Measurements from ENCODE around the gene UQCRC1.

UQCRC1 gene

GRCh38 chr3:48585411-48585810, 24.0 kb downstream of the UQCRC1 start:
- DNase-seq (ENCODE audit: insufficient read length) (no peak), FAIRE-seq (no peak)
- TF ChIP-seq POLR2A (IDR thresholded peaks at IDR 0.05; ENCODE audit: low read depth, low read length) (no peak), POLR2AphosphoS5 (IDR thresholded peaks at IDR 0.05; ENCODE audit: low read depth, low read length) (no peak), TAF1 (IDR thresholded peaks at IDR 0.05; ENCODE audit: borderline replicate concordance, low read depth, low read length) (no peak)

DNA sequence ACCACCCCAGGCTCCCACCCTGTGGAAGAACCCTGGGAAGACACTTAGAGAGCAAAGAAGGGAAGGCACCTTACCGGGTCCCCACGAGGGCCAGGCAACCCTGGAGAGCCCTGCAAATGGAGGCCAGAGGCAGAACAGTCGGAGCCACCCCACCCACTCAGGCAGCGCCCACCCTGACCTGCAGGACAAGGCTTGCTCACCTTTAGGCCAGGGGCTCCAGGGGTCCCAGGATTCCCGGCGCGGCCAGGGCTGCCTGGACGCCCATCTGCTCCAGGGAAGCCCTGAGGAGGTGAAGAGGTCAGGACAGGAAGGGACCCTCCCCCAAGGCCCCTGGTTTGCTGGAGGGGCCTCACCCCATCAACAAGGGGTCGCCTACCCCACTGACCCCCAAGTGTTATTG, 24.6 kb downstream of the UQCRC1 start:
- FAIRE-seq: no peak
- no peak for DNase-seq (ENCODE audit: insufficient read length)
- no peak for TF ChIP-seq POLR2AphosphoS5 (IDR thresholded peaks at IDR 0.05; ENCODE audit: low read depth, low read length)
- TF ChIP-seq POLR2A (IDR thresholded peaks at IDR 0.05; ENCODE audit: low read depth, low read length): no peak

- no peak for TF ChIP-seq TAF1 (IDR thresholded peaks at IDR 0.05; ENCODE audit: borderline replicate concordance, low read depth, low read length)
- TF ChIP-seq POLR2A (IDR thresholded peaks at IDR 0.05; ENCODE audit: low read depth, low read length): no peak
- TF ChIP-seq POLR2AphosphoS5 (IDR thresholded peaks at IDR 0.05; ENCODE audit: low read depth, low read length): no peak
- DNase-seq (ENCODE audit: insufficient read length) (no peak), FAIRE-seq (no peak)
Measured at GRCh38 chr3:48581621-48582481, 27.6 kb downstream of the UQCRC1 start.

DNA sequence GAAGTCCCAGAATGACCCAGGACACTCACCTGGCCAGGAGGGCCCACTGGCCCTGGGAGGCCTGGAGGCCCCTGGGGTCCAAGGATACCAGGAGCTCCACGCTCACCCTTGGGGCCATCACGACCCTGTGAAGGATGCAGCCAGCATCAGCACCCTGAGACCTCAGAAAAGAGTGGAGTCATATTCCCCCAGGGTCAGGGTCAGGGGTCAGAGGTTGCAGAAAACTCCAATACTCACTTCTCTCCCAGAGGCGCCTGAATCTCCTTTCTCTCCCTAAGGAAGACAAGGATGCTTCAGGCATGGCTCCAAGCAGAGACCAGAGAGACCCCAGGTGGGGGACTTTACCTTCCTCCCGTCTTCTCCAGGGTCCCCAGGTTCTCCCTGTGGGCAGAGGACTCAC, 32.8 kb downstream of the UQCRC1 start:
- DNase-seq (ENCODE audit: insufficient read length) (no peak), FAIRE-seq (no peak)
- no peak for TF ChIP-seq POLR2AphosphoS5 (IDR thresholded peaks at IDR 0.05; ENCODE audit: low read depth, low read length)
- no peak for TF ChIP-seq TAF1 (IDR thresholded peaks at IDR 0.05; ENCODE audit: borderline replicate concordance, low read depth, low read length)
- TF ChIP-seq POLR2A (IDR thresholded peaks at IDR 0.05; ENCODE audit: low read depth, low read length): no peak

DNA sequence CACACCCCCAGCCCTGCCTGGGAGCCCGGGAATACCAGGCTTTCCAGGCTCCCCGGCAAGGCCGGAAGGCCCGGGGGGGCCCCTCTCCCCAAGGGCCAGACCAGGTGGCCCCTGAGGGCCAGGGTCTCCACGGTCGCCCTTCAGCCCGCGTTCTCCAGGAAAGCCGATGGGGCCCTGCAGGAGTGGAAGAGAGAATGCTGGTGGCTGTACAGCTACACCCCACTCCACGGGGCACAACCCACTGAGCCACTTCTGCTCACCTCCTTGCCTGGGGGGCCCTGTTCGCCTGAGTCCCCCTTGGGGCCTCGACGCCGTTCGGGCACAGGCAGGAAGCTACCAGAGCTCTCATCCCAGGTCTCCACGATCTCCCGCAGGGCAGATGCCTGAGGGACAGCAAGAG, 34.1 kb downstream of the UQCRC1 start:
- FAIRE-seq (no peak), DNase-seq (ENCODE audit: insufficient read length) (no peak)
- TF ChIP-seq POLR2A (IDR thresholded peaks at IDR 0.05; ENCODE audit: low read depth, low read length) (no peak), TAF1 (IDR thresholded peaks at IDR 0.05; ENCODE audit: borderline replicate concordance, low read depth, low read length) (no peak), POLR2AphosphoS5 (IDR thresholded peaks at IDR 0.05; ENCODE audit: low read depth, low read length) (no peak)

DNA sequence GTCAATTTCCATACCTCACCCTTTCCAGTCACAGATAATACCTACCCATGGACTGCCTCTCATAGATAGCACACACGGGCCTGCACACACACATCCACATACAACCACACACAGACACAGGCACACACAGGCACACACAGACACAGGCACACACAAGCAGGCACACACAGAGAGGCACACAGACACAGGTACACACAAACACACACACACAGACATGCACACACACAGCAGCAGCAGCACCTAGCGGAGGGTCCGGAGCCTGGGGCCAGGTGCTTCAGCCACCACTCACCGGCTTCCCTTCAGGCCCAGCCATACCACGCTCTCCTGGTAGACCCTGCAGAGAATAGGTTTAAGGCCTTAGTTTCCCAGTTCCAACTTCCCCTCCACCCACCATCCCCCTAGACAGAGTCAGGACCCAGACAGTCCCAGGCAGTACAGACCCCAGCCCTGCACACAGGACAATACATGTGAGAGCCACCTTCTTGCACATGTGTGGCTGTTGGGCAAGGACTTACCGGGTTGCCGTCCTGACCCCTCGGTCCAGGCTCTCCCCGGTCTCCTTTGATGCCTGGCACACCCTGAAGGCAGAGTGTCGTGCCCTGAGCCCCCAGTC, 35.4 kb downstream of the UQCRC1 start:
- DNase-seq (ENCODE audit: insufficient read length) (no peak), FAIRE-seq (no peak)
- TF ChIP-seq POLR2A (IDR thresholded peaks at IDR 0.05; ENCODE audit: low read depth, low read length) (no peak), TAF1 (IDR thresholded peaks at IDR 0.05; ENCODE audit: borderline replicate concordance, low read depth, low read length) (no peak), POLR2AphosphoS5 (IDR thresholded peaks at IDR 0.05; ENCODE audit: low read depth, low read length) (no peak)

GRCh38 chr3:48572517-48572916, 36.9 kb downstream of the UQCRC1 start:
- TF ChIP-seq POLR2AphosphoS5 (IDR thresholded peaks at IDR 0.05; ENCODE audit: low read depth, low read length) (no peak), TAF1 (IDR thresholded peaks at IDR 0.05; ENCODE audit: borderline replicate concordance, low read depth, low read length) (no peak), POLR2A (IDR thresholded peaks at IDR 0.05; ENCODE audit: low read depth, low read length) (no peak)
- FAIRE-seq (no peak), DNase-seq (ENCODE audit: insufficient read length) (no peak)

DNA sequence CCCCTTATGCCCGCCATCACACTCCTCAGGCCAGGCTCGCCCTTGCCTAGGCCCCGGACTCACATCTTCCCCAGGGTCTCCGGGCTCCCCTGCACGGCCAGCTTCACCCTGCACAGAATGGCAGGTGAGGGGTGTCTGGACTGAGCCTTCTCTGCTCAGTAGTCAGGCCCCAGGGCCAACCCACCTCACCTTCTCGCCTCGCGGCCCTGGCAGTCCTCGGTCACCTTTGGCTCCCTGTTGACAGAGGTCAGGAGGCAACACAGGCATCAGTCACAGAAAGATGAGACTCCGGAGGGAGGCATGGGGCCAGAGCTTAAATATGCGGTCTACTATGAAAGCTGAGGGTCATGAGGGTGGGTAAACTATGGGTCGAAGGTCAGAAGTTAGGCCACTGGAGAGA, 37.5 kb downstream of the UQCRC1 start:
- TF ChIP-seq POLR2AphosphoS5 (IDR thresholded peaks at IDR 0.05; ENCODE audit: low read depth, low read length) (no peak), TAF1 (IDR thresholded peaks at IDR 0.05; ENCODE audit: borderline replicate concordance, low read depth, low read length) (no peak), POLR2A (IDR thresholded peaks at IDR 0.05; ENCODE audit: low read depth, low read length) (no peak)
- DNase-seq (ENCODE audit: insufficient read length): no peak
- no peak for FAIRE-seq

GRCh38 chr3:48569808-48570450, 39.5 kb downstream of the UQCRC1 start:
- TF ChIP-seq POLR2AphosphoS5 (IDR thresholded peaks at IDR 0.05; ENCODE audit: low read depth, low read length): no peak
- DNase-seq (ENCODE audit: insufficient read length) (no peak), FAIRE-seq (no peak)

DNA sequence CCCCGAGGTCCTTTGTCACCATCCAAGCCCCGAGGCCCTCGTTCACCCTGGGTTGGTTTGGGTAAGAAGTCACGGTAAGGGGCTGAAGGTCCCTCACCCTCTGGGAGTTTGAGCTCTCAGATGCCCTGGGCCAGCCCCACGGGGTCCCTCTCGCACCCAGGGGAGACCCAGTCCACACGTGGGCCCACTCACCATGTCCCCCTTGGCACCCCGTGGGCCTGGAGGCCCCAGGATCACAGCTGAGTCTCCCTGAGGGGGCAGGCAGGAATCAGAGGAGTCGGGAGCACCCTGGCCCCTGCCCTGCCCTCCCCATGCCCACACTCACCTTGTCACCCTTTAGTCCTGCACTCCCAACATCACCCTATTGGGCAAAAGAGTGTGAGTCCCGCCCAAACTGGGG, 40.0 kb downstream of the UQCRC1 start:
- no peak for TF ChIP-seq POLR2AphosphoS5 (IDR thresholded peaks at IDR 0.05; ENCODE audit: low read depth, low read length)
- TF ChIP-seq TAF1 (IDR thresholded peaks at IDR 0.05; ENCODE audit: borderline replicate concordance, low read depth, low read length): no peak
- TF ChIP-seq POLR2A (IDR thresholded peaks at IDR 0.05; ENCODE audit: low read depth, low read length): no peak
- FAIRE-seq: no peak
- no peak for DNase-seq (ENCODE audit: insufficient read length)

DNA sequence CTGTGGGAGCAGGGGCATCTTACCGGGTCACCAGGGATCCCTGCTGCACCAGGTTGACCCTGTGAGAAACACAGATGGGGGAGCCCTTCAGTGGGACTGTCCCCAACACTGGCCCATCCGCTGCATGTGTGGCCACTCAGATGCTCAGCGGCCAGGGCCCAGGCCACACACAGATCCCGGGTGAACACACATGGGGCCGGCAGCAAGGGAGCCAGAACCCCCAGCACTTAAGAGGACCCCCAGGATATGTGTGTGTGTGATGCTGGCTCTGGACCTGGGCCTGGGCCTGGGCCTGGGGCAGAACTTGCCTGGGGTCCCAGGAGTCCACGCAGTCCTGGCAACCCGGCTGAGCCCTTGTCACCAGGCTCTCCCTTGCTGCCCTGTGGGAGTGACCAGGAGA, 41.0 kb downstream of the UQCRC1 start:
- TF ChIP-seq POLR2AphosphoS5 (IDR thresholded peaks at IDR 0.05; ENCODE audit: low read depth, low read length) (no peak), TAF1 (IDR thresholded peaks at IDR 0.05; ENCODE audit: borderline replicate concordance, low read depth, low read length) (no peak), POLR2A (IDR thresholded peaks at IDR 0.05; ENCODE audit: low read depth, low read length) (no peak)
- no peak for DNase-seq (ENCODE audit: insufficient read length)
- FAIRE-seq: no peak

- no peak for FAIRE-seq
Measured at GRCh38 chr3:48567500-48567899, 41.9 kb downstream of the UQCRC1 start.

More at GRCh38 chr3:48567500-48567899, 41.9 kb downstream of the UQCRC1 start:
- DNase-seq (ENCODE audit: insufficient read length): no peak
- no peak for TF ChIP-seq POLR2A (IDR thresholded peaks at IDR 0.05; ENCODE audit: low read depth, low read length)
- TF ChIP-seq TAF1 (IDR thresholded peaks at IDR 0.05; ENCODE audit: borderline replicate concordance, low read depth, low read length): no peak
- no peak for TF ChIP-seq POLR2AphosphoS5 (IDR thresholded peaks at IDR 0.05; ENCODE audit: low read depth, low read length)
